CD14-positive monocyte (primary cell): Measurements from ENCODE around the gene TMUB2. TPM values are rescaled to one million over a fixed set of nuclear protein-coding genes. Genes with fewer than 3 reads are reported as not detected.

Experiments used
- DNase-seq, 3 donors: peaks; one replicate each; pipeline ENCODE4 v3.0.0-alpha.2; 2011 to 2022
- H2AFZ ChIP-seq: 2 replicates; pipeline ENCODE4 v1.6.0; 2012; ENCODE audit warnings: mild to moderate bottlenecking, low read depth, low read length, inconsistent platforms; ENCODE audit not compliant: insufficient read depth, poor library complexity, severe bottlenecking
- H3K27ac ChIP-seq, 2 donors: 1 replicate in 1 of 2; 2 replicates in 1 of 2; pipeline ENCODE4 v1.5.1; 2012 to 2013; ENCODE audit warnings: low read length in 2 of 2, control low read depth in 1 of 2, inconsistent platforms in 1 of 2, low read depth in 1 of 2, mild to moderate bottlenecking in 1 of 2
- H3K27me3 ChIP-seq, 2 donors: one replicate each; pipeline versions ENCODE4 v1.6.0 to v1.6.1; 2011 to 2013; ENCODE audit warnings: low read length in 2 of 2; ENCODE audit not compliant: control insufficient read depth in 2 of 2, insufficient read depth in 2 of 2
- H3K36me3 ChIP-seq, 2 donors: replicated peaks in 1 of 2; 1 replicate in 1 of 2; 2 replicates in 1 of 2; pipeline versions ENCODE4 v1.5.1 to v1.6.1; 2012 to 2013; ENCODE audit warnings: low read length in 2 of 2, control low read depth in 1 of 2, inconsistent platforms in 1 of 2, mild to moderate bottlenecking in 1 of 2; ENCODE audit not compliant: insufficient read depth in 2 of 2, control insufficient read depth in 1 of 2
- H3K4me1 ChIP-seq, 2 donors: 1 replicate in 1 of 2; 2 replicates in 1 of 2; pipeline versions ENCODE4 v1.5.1 to v1.6.1; 2012 to 2013; ENCODE audit warnings: low read length in 2 of 2, control low read depth in 1 of 2, inconsistent platforms in 1 of 2, mild to moderate bottlenecking in 1 of 2, moderate library complexity in 1 of 2; ENCODE audit not compliant: insufficient read depth in 2 of 2, control insufficient read depth in 1 of 2
- H3K4me2 ChIP-seq: replicated peaks from 2 replicates; pipeline ENCODE3; 2012; ENCODE audit warnings: low read length, moderate library complexity, mild to moderate bottlenecking; ENCODE audit not compliant: poor library complexity, severe bottlenecking; ENCODE audit errors: extremely low read depth
- H3K4me3 ChIP-seq, 3 experiments: fragments of 200-600 bp in 1 of 3; sonication (generic) in 1 of 3; replicated peaks in 1 of 3; 1 replicate in 2 of 3; 2 replicates in 1 of 3; pipeline ENCODE4 v1.5.1; 2011 to 2013; ENCODE audit warnings: low read length in 3 of 3, mild to moderate bottlenecking in 3 of 3, control low read depth in 2 of 3, low read depth in 2 of 3, inconsistent platforms in 1 of 3, moderate library complexity in 1 of 3
- H3K79me2 ChIP-seq: 2 replicates; pipeline ENCODE4 v1.6.0; 2012; ENCODE audit warnings: mild to moderate bottlenecking, control low read depth, inconsistent platforms, low read length, moderate library complexity; ENCODE audit not compliant: insufficient read depth
- H3K9ac ChIP-seq: 2 replicates; pipeline ENCODE4 v1.6.0; 2017; ENCODE audit warnings: low read length, mild to moderate bottlenecking; ENCODE audit not compliant: insufficient read depth, poor library complexity, severe bottlenecking
- H3K9me3 ChIP-seq, 2 donors: replicated peaks in 1 of 2; 1 replicate in 1 of 2; 2 replicates in 1 of 2; pipeline versions ENCODE4 v1.5.1 to v1.6.1; 2012 to 2013; ENCODE audit warnings: low read length in 2 of 2, control low read depth in 1 of 2; ENCODE audit not compliant: control insufficient read depth in 1 of 2, insufficient read depth in 1 of 2
- H4K20me1 ChIP-seq: 2 replicates; pipeline ENCODE4 v1.6.0; 2012; ENCODE audit warnings: mild to moderate bottlenecking, low read length, control low read depth, moderate library complexity; ENCODE audit not compliant: insufficient read depth
- H3K27ac Mint-ChIP-seq, 7 donors: one replicate each; pipeline ENCODE4 v1.8.0; 2020; ENCODE audit warnings: mild to moderate bottlenecking in 7 of 7, mixed read lengths in 7 of 7, moderate library complexity in 6 of 7, inconsistent platforms in 2 of 7
- H3K27me3 Mint-ChIP-seq, 3 donors: one replicate each; pipeline ENCODE4 v1.8.0; 2021 to 2022; ENCODE audit warnings: low read depth in 3 of 3, mild to moderate bottlenecking in 3 of 3, mixed read lengths in 3 of 3, moderate library complexity in 3 of 3, inconsistent platforms in 1 of 3
- H3K36me3 Mint-ChIP-seq, 2 donors: one replicate each; pipeline ENCODE4 v1.8.0; 2020; ENCODE audit warnings: mixed read lengths in 2 of 2, inconsistent platforms in 1 of 2, mild to moderate bottlenecking in 1 of 2
- H3K4me1 Mint-ChIP-seq: one replicate; pipeline ENCODE4 v1.8.0; 2020; ENCODE audit warnings: mild to moderate bottlenecking, mixed read lengths
- H3K4me3 Mint-ChIP-seq, 2 donors: one replicate each; pipeline ENCODE4 v1.8.0; 2020; ENCODE audit warnings: mild to moderate bottlenecking in 2 of 2, mixed read lengths in 2 of 2, moderate library complexity in 1 of 2
- H3K9me3 Mint-ChIP-seq, 7 donors: one replicate each; pipeline ENCODE4 v1.8.0; 2020 to 2022; ENCODE audit warnings: mixed read lengths in 7 of 7, mild to moderate bottlenecking in 6 of 7, moderate library complexity in 6 of 7, inconsistent platforms in 2 of 7
- WGBS: methylation state at CpG from one replicate; pipeline ENCODE4 v1.1.5; 2013; ENCODE audit warnings: missing lambda C conversion rate; ENCODE audit not compliant: insufficient coverage; 5-methylcytosine and 5-hydroxymethylcytosine counted together
- intact Hi-C, 2 donors: fragments of 100-400 bp; cut with micrococcal nuclease; formaldehyde crosslinking; loops; one replicate each; pipeline versions ENCODE4 v1.15.0 to v1.15.1; 2023
- polyA plus RNA-seq, 3 donors: library from polyadenylated mRNA; depleted of rRNA in 1 of 3; unstranded in 2 of 3; stranded (reverse) in 1 of 3; fragments of 300-500 nt in 2 of 3; fragments of >200 nt in 1 of 3; fragmentation: Illumina TruSeq in 2 of 3; gene quantifications; 1 replicate in 2 of 3; 2 replicates in 1 of 3; pipeline ENCODE4 v1.2.3, GENCODE V29; 2012 to 2021
- TF ChIP-seq, protein P1 (sequence below): fragments of 200-600 bp; IDR thresholded peaks from one replicate; pipeline ENCODE4 v1.8.0; 2022; ENCODE audit warnings: antibody characterized with exemption, mild to moderate bottlenecking

The TMUB2 gene
- polyA plus RNA-seq, 3 donors: 41.3 to 118 (median 41.7) TPM

DNA sequence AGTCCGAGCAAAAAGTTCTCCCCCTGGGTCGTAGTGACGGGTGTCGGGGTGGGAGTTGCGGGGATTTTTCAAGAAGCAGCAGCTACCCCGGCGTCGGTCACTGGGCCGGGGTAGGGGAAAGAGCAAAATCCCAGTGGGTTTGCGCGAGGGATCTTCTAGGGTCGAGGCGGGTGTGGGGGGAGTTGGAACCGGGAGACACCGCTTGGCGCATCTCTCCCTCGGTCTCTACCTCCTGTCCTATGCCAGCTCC lies 35.0 kb downstream of the TMUB2 start:
- H3K9ac ChIP-seq: peak overlapping the region; percentile 82
- Mint-ChIP-seq H3K4me3 (peak overlapping the region; percentile 95 to 97), H3K27me3 (peaks cover 5 to 15% (median 9%) of the 10 kb centered on the region in 3 donors), H3K36me3 (peaks cover 4 to 6% of the 10 kb centered on the region in 2 donors), H3K4me1 (peaks cover 25% of the 10 kb centered on the region), H3K9me3 (peaks cover 0 to 2% (median 0%) of the 10 kb centered on the region in 7 donors), H3K27ac (peak overlapping the region; percentile 89 to 96 (median 94))
- peak overlapping the region; percentile 83 to 87 for H3K27ac ChIP-seq
- intact Hi-C loops: no loop called here
- peak overlapping the region; percentile 90 to 95 (median 92) for H3K4me3 ChIP-seq
- H3K4me1 ChIP-seq: peaks cover 25 to 30% of the 10 kb centered on the region in 2 donors
- no peaks in the 10 kb centered on the region for H3K9me3 ChIP-seq
- DNase-seq: no peak
- H3K4me2 ChIP-seq: peak overlapping the region; percentile 100
- WGBS: 0% methylated on average over 6 of the region's 17 CpGs
- H2AFZ ChIP-seq: peak overlapping the region; percentile 85
- H3K27me3 ChIP-seq: no peaks in the 10 kb centered on the region
- H4K20me1 ChIP-seq: peaks cover 15% of the 10 kb centered on the region
- TF ChIP-seq, protein P1, sequence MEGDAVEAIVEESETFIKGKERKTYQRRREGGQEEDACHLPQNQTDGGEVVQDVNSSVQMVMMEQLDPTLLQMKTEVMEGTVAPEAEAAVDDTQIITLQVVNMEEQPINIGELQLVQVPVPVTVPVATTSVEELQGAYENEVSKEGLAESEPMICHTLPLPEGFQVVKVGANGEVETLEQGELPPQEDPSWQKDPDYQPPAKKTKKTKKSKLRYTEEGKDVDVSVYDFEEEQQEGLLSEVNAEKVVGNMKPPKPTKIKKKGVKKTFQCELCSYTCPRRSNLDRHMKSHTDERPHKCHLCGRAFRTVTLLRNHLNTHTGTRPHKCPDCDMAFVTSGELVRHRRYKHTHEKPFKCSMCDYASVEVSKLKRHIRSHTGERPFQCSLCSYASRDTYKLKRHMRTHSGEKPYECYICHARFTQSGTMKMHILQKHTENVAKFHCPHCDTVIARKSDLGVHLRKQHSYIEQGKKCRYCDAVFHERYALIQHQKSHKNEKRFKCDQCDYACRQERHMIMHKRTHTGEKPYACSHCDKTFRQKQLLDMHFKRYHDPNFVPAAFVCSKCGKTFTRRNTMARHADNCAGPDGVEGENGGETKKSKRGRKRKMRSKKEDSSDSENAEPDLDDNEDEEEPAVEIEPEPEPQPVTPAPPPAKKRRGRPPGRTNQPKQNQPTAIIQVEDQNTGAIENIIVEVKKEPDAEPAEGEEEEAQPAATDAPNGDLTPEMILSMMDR: no peak
- peaks cover 0 to 1% of the 10 kb centered on the region in 2 donors for H3K36me3 ChIP-seq
- peaks cover 37% of the 10 kb centered on the region for H3K79me2 ChIP-seq

DNA sequence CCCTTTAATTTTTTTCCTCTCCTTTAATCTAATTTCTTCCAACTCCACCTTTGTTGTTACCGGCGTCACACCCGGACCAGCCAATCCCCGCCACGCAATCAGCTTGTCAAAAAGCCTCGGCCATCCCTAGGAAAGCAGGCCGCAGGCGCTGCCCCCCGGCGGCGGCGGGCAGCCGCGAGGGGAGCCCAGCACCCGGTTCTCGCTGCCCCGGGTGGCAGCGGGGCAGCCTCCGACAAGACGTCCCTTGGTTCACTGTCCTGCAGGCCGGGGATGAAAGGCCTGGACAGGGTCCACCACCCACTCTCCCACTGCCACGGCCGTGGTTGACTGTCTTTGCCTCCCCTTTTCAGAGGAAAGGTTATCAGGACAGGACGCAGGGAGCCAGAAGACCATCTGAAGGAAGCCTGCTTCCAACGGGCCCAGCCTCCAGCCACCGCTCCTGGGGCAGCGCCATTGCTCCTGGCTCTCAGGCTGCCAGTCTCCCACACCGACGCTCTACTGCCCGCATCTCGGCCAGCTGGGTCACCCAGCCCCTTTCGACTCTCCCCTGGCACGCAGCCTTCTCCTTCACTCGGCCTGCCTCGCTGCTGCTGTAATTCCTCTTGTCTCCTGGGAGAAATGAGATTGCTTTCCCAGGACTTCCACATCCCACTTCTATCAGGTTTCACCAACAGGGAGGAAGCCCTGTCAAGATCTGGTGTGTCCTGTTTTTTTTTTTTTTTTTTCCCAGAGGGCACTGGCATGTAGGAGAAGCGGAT lies 35.5 kb downstream of the TMUB2 start:
- H3K4me3 Mint-ChIP-seq: peak overlapping the region; percentile 95 to 97
- Histone ChIP-seq H3K9me3 (no peaks in the 10 kb centered on the region), H3K4me3 (peak overlapping the region; percentile 90 to 95 (median 92)), H4K20me1 (peaks cover 10% of the 10 kb centered on the region), H2AFZ (peak overlapping the region; percentile 85), H3K27ac (peak overlapping the region; percentile 83 to 87), H3K27me3 (no peaks in the 10 kb centered on the region), H3K4me1 (peaks cover 20 to 25% of the 10 kb centered on the region in 2 donors), H3K36me3 (no peaks in the 10 kb centered on the region), H3K9ac (peak overlapping the region; percentile 82), H3K79me2 (peaks cover 32% of the 10 kb centered on the region), H3K4me2 (peak overlapping the region; percentile 100)
- H3K27me3 Mint-ChIP-seq: peaks cover 5 to 15% (median 9%) of the 10 kb centered on the region in 3 donors
- WGBS: under 1% methylated on average over 34 of the region's 36 CpGs
- H3K27ac Mint-ChIP-seq: peak overlapping the region; percentile 89 to 96 (median 94)
- peaks cover 0 to 3% of the 10 kb centered on the region in 2 donors for H3K36me3 Mint-ChIP-seq
- intact Hi-C loops: no loop called here
- peaks cover 0 to 2% (median 0%) of the 10 kb centered on the region in 7 donors for H3K9me3 Mint-ChIP-seq
- TF ChIP-seq, protein P1: peak; percentile 17
- peak; percentile 37 to 58 (median 56) for DNase-seq
- peaks cover 20% of the 10 kb centered on the region for H3K4me1 Mint-ChIP-seq
